ENCODE data around the gene ARHGAP4.

DNA sequence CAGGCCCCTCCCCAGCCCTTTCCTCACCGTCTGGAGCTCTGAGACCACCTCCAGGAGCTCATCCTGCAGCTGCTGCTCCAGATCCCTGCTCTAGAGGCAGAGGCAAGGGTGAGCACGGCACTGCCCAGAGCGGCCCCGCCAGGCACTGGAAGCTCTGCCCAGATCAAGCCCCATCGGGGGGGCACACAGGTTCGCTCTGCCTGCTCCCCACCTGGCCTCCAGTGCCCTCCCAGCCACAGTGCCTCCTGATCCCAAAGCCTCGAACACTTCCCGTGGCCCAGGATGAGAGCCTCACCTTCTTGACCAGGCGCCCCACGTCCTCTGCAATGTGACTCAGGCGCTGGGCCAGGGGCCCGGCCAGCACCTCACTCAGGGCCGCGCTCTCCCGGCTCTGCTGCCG, 5.0 kb downstream of the ARHGAP4 start:
- TF ChIP-seq POLR2A (IDR thresholded peaks at IDR 0.05) (no peak), POLR2AphosphoS5 (IDR thresholded peaks at IDR 0.05) (peak in 1 of 3 donors; percentile 1)
- TF ChIP-seq, protein P1, sequence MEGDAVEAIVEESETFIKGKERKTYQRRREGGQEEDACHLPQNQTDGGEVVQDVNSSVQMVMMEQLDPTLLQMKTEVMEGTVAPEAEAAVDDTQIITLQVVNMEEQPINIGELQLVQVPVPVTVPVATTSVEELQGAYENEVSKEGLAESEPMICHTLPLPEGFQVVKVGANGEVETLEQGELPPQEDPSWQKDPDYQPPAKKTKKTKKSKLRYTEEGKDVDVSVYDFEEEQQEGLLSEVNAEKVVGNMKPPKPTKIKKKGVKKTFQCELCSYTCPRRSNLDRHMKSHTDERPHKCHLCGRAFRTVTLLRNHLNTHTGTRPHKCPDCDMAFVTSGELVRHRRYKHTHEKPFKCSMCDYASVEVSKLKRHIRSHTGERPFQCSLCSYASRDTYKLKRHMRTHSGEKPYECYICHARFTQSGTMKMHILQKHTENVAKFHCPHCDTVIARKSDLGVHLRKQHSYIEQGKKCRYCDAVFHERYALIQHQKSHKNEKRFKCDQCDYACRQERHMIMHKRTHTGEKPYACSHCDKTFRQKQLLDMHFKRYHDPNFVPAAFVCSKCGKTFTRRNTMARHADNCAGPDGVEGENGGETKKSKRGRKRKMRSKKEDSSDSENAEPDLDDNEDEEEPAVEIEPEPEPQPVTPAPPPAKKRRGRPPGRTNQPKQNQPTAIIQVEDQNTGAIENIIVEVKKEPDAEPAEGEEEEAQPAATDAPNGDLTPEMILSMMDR (IDR thresholded peaks at IDR 0.05 in 8 of 11, conservative IDR thresholded peaks at IDR 0.05 in 3 of 11), result no peak
